HepG2 (cell line): ENCODE measurements around the gene SPATS2. TPM values are rescaled to one million over a fixed set of nuclear protein-coding genes. Genes with fewer than 3 reads are reported as not detected.

Experiments
- DRAP1 ChIP-seq: IDR thresholded peaks from 2 replicates; pipeline ENCODE4 v1.6.1; 2016; ENCODE audit warnings: missing genetic modification reagents, missing compliant biosample characterization
- FLYWCH1 ChIP-seq: sonication (generic); formaldehyde crosslinking; IDR thresholded peaks from 2 replicates; pipeline ENCODE4 v1.8.1; 2023; ENCODE audit warnings: mild to moderate bottlenecking, missing genetic modification reagents
- HNF4A ChIP-seq: sonication (generic); formaldehyde crosslinking; IDR thresholded peaks from 2 replicates; pipeline ENCODE4 v1.4.0; 2020; ENCODE audit warnings: missing genetic modification reagents
- LCORL ChIP-seq, 2 experiments: fragments of 450-650 bp in 1 of 2; sonication (generic) in 1 of 2; formaldehyde crosslinking in 1 of 2; IDR thresholded peaks; 2 replicates each; pipeline versions ENCODE4 v1.5.0 to v1.6.1; 2017 to 2020; ENCODE audit warnings: antibody characterized with exemption in 1 of 2, missing genetic modification reagents in 1 of 2
- MED8 ChIP-seq: sonication (generic); formaldehyde crosslinking; IDR thresholded peaks from 2 replicates; pipeline ENCODE4 v1.8.1; 2023; ENCODE audit warnings: mild to moderate bottlenecking, missing genetic modification reagents; ENCODE audit not compliant: insufficient replicate concordance
- NR2F6 ChIP-seq, 2 experiments: IDR thresholded peaks; 2 replicates each; pipeline ENCODE4 v1.6.1; 2016; ENCODE audit warnings: antibody characterized with exemption in 1 of 2, mild to moderate bottlenecking in 1 of 2
- RARA ChIP-seq: IDR thresholded peaks from 2 replicates; pipeline ENCODE4 v1.6.1; 2016; ENCODE audit warnings: missing genetic modification reagents, missing compliant biosample characterization
- SALL1 ChIP-seq: sonication (generic); formaldehyde crosslinking; IDR thresholded peaks from 2 replicates; pipeline ENCODE4 v1.8.0; 2022; ENCODE audit warnings: mild to moderate bottlenecking, missing genetic modification reagents
- SOX5 ChIP-seq: IDR thresholded peaks from 2 replicates; pipeline ENCODE4 v1.6.1; 2016; ENCODE audit warnings: borderline replicate concordance
- ZMYM3 ChIP-seq: sonication (generic); formaldehyde crosslinking; IDR thresholded peaks from 2 replicates; pipeline ENCODE4 v1.5.1; 2020; ENCODE audit warnings: mild to moderate bottlenecking, missing genetic modification reagents
- ZNF124 ChIP-seq: sonication (generic); formaldehyde crosslinking; IDR thresholded peaks from 2 replicates; pipeline ENCODE4 v1.4.0; 2020; ENCODE audit warnings: missing genetic modification reagents
- ZNF24 ChIP-seq: fragments of 450-650 bp; IDR thresholded peaks from 2 replicates; pipeline ENCODE4 v1.6.1; 2017; ENCODE audit warnings: antibody characterized with exemption, mild to moderate bottlenecking
- ZNF710 ChIP-seq: sonication (generic); formaldehyde crosslinking; IDR thresholded peaks from 2 replicates; pipeline ENCODE4 v1.5.0; 2020; ENCODE audit warnings: mild to moderate bottlenecking, missing genetic modification reagents, borderline replicate concordance
- polyA plus RNA-seq, 8 experiments: library from polyadenylated mRNA; depleted of rRNA in 3 of 8; stranded (reverse) in 7 of 8; unstranded in 1 of 8; fragments of >200 nt; fragmentation: Illumina TruSeq in 4 of 8; extraction: Trizol in 4 of 8; gene quantifications; 2 replicates each; pipeline versions ENCODE4 v1.2.1 to v1.2.3, GENCODE V29; 2011 to 2016; ENCODE audit warnings: low read depth in 4 of 8, missing spikeins in 1 of 8, mixed read lengths in 1 of 8; ENCODE audit not compliant: insufficient read depth in 1 of 8
- total RNA-seq, 5 experiments: library from RNA; depleted of rRNA; stranded (reverse); fragments of >200 nt; fragmentation: Illumina TruSeq; extraction: Trizol; gene quantifications; 2 replicates each; pipeline ENCODE4 v1.2.3, GENCODE V29; 2016; ENCODE audit warnings: low read depth in 1 of 5
- TF ChIP-seq, protein P1 (sequence below): sonication (generic); formaldehyde crosslinking; conservative IDR thresholded peaks from 2 replicates; pipeline ENCODE4 v1.4.0; 2020; ENCODE audit warnings: mild to moderate bottlenecking, missing genetic modification reagents, moderate library complexity
- TF ChIP-seq, protein P2 (sequence below): sonication (generic); formaldehyde crosslinking; IDR thresholded peaks from 2 replicates; pipeline ENCODE4 v1.5.0; 2020; ENCODE audit warnings: mild to moderate bottlenecking, missing genetic modification reagents
- TF ChIP-seq, protein P3 (sequence below): sonication (generic); formaldehyde crosslinking; IDR thresholded peaks from 2 replicates; pipeline ENCODE4 v1.4.0; 2020; ENCODE audit warnings: missing genetic modification reagents

The SPATS2 gene
- total and polyA plus RNA-seq, 2 of the 13 experiments (the other 11 are each of a cell fraction or from before 2014, with no cell fraction given), result 19.3 to 28.1 TPM

GRCh38 chr12:49550693-49551252 lies 183.5 kb downstream of the SPATS2 start (continued):
- TF ChIP-seq, protein P1, sequence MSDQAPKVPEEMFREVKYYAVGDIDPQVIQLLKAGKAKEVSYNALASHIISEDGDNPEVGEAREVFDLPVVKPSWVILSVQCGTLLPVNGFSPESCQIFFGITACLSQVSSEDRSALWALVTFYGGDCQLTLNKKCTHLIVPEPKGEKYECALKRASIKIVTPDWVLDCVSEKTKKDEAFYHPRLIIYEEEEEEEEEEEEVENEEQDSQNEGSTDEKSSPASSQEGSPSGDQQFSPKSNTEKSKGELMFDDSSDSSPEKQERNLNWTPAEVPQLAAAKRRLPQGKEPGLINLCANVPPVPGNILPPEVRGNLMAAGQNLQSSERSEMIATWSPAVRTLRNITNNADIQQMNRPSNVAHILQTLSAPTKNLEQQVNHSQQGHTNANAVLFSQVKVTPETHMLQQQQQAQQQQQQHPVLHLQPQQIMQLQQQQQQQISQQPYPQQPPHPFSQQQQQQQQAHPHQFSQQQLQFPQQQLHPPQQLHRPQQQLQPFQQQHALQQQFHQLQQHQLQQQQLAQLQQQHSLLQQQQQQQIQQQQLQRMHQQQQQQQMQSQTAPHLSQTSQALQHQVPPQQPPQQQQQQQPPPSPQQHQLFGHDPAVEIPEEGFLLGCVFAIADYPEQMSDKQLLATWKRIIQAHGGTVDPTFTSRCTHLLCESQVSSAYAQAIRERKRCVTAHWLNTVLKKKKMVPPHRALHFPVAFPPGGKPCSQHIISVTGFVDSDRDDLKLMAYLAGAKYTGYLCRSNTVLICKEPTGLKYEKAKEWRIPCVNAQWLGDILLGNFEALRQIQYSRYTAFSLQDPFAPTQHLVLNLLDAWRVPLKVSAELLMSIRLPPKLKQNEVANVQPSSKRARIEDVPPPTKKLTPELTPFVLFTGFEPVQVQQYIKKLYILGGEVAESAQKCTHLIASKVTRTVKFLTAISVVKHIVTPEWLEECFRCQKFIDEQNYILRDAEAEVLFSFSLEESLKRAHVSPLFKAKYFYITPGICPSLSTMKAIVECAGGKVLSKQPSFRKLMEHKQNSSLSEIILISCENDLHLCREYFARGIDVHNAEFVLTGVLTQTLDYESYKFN, result peak; percentile 71
- TF ChIP-seq DRAP1, result peak; percentile 12; the same call in 1 of the 2 replicates
- TF ChIP-seq NR2F6 (IDR thresholded peaks at IDR 0.05), result no peak
- peak; percentile 29; the same call in 1 of the 2 replicates for TF ChIP-seq NR2F6 (CRISPR knock-in tag; IDR thresholded peaks at IDR 0.05)
- TF ChIP-seq RARA, result peak; percentile 9; the same call in 1 of the 2 replicates
- no peak for TF ChIP-seq ZNF24
- peak; percentile 25; the same call in 1 of the 2 replicates for TF ChIP-seq ZMYM3 (CRISPR knock-in tag)
- TF ChIP-seq SALL1 (CRISPR knock-in tag), result peak; percentile 56
- peak; percentile 23; the same call in 1 of the 2 replicates for TF ChIP-seq ZNF710 (CRISPR knock-in tag)
- peak; percentile 51; the same call in 1 of the 2 replicates for TF ChIP-seq ZNF124
- peak; percentile 79 for TF ChIP-seq SOX5 (CRISPR knock-in tag)
- TF ChIP-seq LCORL (IDR thresholded peaks at IDR 0.05), result no peak
- TF ChIP-seq LCORL (CRISPR knock-in tag; IDR thresholded peaks at IDR 0.05), result 0 out of 2 replicates have a peak, but pooled peaks have one; percentile 36
- TF ChIP-seq, protein P2, sequence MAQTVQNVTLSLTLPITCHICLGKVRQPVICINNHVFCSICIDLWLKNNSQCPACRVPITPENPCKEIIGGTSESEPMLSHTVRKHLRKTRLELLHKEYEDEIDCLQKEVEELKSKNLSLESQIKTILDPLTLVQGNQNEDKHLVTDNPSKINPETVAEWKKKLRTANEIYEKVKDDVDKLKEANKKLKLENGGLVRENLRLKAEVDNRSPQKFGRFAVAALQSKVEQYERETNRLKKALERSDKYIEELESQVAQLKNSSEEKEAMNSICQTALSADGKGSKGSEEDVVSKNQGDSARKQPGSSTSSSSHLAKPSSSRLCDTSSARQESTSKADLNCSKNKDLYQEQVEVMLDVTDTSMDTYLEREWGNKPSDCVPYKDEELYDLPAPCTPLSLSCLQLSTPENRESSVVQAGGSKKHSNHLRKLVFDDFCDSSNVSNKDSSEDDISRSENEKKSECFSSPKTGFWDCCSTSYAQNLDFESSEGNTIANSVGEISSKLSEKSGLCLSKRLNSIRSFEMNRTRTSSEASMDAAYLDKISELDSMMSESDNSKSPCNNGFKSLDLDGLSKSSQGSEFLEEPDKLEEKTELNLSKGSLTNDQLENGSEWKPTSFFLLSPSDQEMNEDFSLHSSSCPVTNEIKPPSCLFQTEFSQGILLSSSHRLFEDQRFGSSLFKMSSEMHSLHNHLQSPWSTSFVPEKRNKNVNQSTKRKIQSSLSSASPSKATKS (CRISPR knock-in tag), result no peak
- TF ChIP-seq, protein P3, sequence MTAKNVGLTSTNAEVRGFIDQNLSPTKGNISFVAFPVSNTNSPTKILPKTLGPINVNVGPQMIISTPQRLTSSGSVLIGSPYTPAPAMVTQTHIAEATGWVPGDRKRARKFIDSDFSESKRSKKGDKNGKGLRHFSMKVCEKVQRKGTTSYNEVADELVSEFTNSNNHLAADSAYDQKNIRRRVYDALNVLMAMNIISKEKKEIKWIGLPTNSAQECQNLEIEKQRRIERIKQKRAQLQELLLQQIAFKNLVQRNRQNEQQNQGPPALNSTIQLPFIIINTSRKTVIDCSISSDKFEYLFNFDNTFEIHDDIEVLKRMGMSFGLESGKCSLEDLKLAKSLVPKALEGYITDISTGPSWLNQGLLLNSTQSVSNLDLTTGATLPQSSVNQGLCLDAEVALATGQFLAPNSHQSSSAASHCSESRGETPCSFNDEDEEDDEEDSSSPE, result peak; percentile 61; the same call in 1 of the 2 replicates
- no peak for TF ChIP-seq MED8 (CRISPR knock-in tag)
- 0 out of 2 replicates have a peak, but pooled peaks have one; percentile 19 for TF ChIP-seq HNF4A (CRISPR knock-in tag)
- no peak for TF ChIP-seq FLYWCH1 (CRISPR knock-in tag)
